Stimulated activated memory B cell treated with anti-CD40 and anti-IgM and Interleukin-4, amounts not matched to agents 10 μg/mL and 1 μg/mL and 100 μg/mL, for 72 hours (primary cell): ENCODE data around the gene TBC1D3D.
"Not testable (repeated sequence)": the region's sequence is repeated elsewhere in the genome, so short reads cannot be mapped to it uniquely, and the experiment has no call there.

ENCODE experiments used
- ATAC-seq: fragments of 150-1000 bp; cut with Tn5 transposase; 2 replicates; pipeline ENCODE4 v1.10.0; 2021
- H3K27ac Mint-ChIP-seq: one replicate; pipeline ENCODE4 v1.8.0; 2022; ENCODE audit warnings: mild to moderate bottlenecking, mixed read lengths
- H3K27me3 Mint-ChIP-seq: one replicate; pipeline ENCODE4 v1.8.0; 2022; ENCODE audit warnings: mixed read lengths
- H3K36me3 Mint-ChIP-seq: one replicate; pipeline ENCODE4 v1.8.0; 2022; ENCODE audit warnings: mixed read lengths
- H3K4me1 Mint-ChIP-seq: one replicate; pipeline ENCODE4 v1.8.0; 2022; ENCODE audit warnings: mixed read lengths
- H3K4me3 Mint-ChIP-seq: one replicate; pipeline ENCODE4 v1.8.0; 2022; ENCODE audit warnings: mild to moderate bottlenecking, moderate library complexity, mixed read lengths
- H3K9me3 Mint-ChIP-seq: one replicate; pipeline ENCODE4 v1.8.0; 2022; ENCODE audit warnings: mixed read lengths

The TBC1D3D gene

DNA sequence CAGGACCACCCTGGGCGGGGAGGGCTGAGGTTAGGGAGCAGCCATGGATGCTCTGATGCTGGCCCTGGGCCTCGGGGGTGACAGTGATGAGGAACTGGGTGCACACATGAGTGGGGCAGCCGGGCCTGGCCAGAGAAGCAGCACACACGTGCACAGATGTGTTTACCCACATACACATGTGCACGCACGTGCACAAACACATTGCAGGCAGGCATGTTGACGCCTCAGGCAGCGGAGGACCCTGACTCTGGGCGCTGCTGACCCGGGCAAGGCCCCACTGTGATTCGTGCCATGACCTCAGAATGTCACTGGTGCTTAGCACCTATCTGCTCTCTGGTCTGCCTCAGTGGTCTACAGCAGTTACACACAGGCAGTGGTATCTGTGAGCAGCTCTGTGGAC, at the start of gene TBC1D3D:
Gene TBC1D3D (plus strand): TSS at position 301 of the 400 bp plus-strand sequence. CDS start 1,585 bp downstream, outside the sequence.
- not testable (repeated sequence) for H3K4me1 Mint-ChIP-seq, H3K27ac Mint-ChIP-seq, ATAC-seq, H3K27me3 Mint-ChIP-seq, H3K36me3 Mint-ChIP-seq, H3K4me3 Mint-ChIP-seq, H3K9me3 Mint-ChIP-seq

DNA sequence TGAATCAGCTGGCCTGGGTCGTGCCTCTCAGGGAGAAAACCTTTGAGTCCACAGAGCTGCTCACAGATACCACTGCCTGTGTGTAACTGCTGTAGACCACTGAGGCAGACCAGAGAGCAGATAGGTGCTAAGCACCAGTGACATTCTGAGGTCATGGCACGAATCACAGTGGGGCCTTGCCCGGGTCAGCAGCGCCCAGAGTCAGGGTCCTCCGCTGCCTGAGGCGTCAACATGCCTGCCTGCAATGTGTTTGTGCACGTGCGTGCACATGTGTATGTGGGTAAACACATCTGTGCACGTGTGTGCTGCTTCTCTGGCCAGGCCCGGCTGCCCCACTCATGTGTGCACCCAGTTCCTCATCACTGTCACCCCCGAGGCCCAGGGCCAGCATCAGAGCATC, 14.8 kb upstream of the TBC1D3D start, which contains the start of gene TBC1D3L:
Gene TBC1D3L (minus strand): TSS at position 101 of the 400 bp plus-strand sequence. CDS start 1,540 bp downstream, outside the sequence.
- not testable (repeated sequence) for H3K27me3 Mint-ChIP-seq, ATAC-seq, H3K36me3 Mint-ChIP-seq, H3K9me3 Mint-ChIP-seq, H3K4me3 Mint-ChIP-seq, H3K27ac Mint-ChIP-seq, H3K4me1 Mint-ChIP-seq
